ENCODE results near the gene SYCP3.

The SYCP3 gene

GRCh38 chr12:101680647-101681046 is 58.6 kb downstream of the SYCP3 start:
- no peak for DNase-seq (ENCODE audit: low read depth in 1 of 2, low spot score in 1 of 2)

GRCh38 chr12:101680240-101680639 is 59.0 kb downstream of the SYCP3 start:
- no peak for DNase-seq (ENCODE audit: low read depth in 1 of 2, low spot score in 1 of 2)

Measured in activated T-helper 1 cell treated with anti-CD3 and anti-CD28 coated beads, Interleukin-2, amount 50 U/mL, for 16 hours (primary cell).